ENCODE measurements around the gene C12orf60.
A peak's percentile ranks its signal among the peaks of the same experiment; 100 is the strongest.

Gene C12orf60

DNA sequence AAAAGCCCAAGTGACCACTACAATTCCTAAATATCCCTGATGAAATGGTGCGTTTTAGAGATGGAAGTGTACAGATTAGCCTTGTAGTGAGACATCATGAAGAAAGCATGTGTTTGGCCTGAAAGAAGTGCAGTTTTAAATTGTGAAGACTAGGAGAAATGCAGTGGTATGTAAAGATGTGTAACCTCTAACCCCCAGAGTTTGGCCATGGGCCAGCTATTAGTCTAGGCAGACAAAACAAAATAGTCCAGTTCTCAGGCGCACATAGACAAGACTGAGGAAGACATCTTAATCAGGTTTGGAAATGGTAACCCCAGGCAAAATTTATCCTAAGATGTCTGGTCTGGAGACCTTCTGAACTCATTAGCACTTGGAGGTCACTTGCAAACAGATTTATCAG lies 23.6 kb upstream of the C12orf60 start:
- DNase-seq: no peak

- no peak for DNase-seq
Observed at GRCh38 chr12:14780859-14781258, 22.6 kb upstream of the C12orf60 start.

- DNase-seq: no peak
Observed at GRCh38 chr12:14781563-14781962, 21.9 kb upstream of the C12orf60 start.

- DNase-seq: no peak
Observed at GRCh38 chr12:14782756-14783155, 20.7 kb upstream of the C12orf60 start.

DNA sequence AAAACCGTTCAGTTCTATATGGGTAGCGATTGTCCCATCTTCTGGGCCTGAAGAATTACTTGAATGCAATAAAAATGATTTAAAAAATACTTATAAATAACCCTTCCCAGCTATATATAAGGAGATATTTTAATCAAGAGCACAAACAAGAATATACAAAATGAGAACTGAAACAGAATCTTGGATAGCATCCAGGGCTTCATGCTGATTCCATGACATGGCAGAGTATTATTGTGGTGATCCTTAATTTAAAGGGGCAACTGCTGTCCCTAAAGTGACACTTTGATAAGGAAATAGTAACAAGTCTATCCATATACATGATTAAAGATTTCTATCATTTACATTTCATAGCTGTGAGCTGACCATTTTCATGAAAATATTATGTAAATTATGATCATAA lies 19.0 kb upstream of the C12orf60 start:
- DNase-seq: no peak

GRCh38 chr12:14785568-14785967 lies 17.9 kb upstream of the C12orf60 start:
- DNase-seq: no peak

DNA sequence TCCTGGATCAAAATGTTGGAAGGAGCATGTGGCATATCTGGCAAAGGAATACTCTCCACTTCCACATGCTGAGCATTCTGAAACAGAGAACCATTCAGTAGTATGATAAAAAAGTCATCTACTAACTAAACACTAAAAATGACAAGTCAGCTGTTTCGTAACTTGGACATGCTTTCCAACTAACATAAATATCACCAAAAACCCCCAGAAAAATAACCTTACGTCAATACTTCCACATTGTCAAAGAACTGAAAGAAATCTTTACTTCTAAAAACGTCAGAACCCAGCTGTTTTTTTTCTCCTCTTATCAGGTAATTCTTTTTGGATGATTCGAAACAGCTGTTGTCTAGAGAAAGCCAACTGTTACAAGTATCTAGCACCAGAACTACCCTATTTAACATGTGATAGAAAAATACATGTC lies 8.4 kb upstream of the C12orf60 start:
- no peak for DNase-seq

DNA sequence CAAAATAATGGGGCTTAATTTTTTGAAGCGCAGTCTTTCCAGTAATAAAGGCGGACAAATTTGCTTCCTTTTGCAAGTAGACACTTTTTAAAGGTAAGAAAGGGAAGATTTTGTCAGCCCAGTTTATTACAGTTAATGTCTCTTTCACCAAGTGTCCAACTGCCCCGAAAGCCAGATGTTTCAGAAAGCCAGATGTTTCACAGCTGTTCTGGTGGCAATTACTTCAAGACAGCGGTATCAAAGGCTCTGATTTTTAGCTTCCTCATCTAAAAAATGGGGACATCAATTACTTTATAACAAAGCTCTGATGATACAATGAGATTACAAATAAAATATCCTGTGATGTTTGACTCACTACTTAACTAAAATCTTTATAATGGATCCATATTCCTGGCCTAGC lies 1.2 kb upstream of the C12orf60 start:
- no peak for DNase-seq

DNA sequence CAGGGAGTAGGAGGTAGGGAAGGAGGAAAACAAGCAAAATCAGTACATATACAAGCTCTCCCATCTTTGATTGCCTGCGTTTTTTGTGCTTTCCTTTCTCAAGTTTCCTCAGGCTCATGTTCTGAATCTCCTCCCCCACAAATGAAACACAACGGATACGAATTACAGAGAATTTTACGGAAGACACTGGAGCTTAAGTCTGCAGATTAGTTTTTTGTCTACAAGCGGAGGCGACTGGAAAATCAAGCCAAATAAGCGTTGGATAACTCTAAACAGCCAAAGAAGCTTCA lies 804 bp upstream of the C12orf60 start:
- no peak for DNase-seq

DNA sequence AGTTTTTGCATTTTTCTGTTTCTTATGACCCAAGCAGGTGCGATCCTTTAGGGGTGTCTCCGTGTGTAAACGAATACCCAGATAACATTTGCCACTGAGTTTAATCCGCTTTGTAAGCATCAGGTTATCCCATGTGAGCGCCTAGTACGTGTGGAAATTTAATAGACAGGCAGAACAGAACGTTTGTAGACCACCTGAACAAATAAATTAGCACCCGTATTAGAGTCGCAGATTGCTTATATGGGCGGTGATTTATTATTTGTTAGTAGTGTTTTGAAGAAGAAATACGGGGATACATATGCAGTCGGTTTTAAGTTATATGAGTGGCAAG lies 325 bp downstream of the C12orf60 start:
- peak; percentile 60 for DNase-seq

DNA sequence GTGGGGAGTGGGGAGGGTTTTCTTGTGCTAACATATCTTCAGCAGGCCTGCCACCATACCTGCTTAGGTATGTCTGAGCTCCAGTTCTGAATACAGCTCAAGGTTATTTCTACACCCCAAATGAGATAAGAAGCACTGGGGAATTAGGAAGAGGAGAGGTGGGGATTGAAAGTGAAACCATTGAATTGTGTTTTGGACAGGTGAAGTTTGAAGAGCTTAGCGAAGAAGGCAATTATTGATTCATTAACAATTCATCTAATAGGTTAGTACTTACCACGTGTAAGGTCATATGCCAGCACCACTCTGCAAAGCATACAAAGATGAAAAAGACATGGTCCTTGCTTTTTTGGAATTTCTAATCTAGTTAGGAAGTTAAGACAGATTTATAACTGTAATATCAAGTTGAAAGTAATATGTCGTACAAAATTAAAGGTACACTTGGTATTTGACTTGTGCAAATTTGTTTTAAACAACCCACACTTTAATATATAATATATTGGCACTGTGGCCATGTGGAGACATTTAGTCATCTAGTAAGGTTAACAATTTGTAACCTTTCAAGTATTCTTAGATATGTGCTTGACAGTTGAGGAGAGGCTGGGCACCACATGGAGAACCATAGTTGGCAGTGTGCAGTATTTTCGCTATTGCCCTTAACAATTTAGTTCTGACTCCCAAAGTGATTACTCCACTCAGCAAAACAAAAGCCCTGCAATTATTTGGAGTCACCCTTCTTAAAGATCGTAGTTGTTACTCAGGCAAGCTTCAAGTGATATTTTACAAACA lies 6.9 kb downstream of the C12orf60 start:
- DNase-seq: no peak

DNA sequence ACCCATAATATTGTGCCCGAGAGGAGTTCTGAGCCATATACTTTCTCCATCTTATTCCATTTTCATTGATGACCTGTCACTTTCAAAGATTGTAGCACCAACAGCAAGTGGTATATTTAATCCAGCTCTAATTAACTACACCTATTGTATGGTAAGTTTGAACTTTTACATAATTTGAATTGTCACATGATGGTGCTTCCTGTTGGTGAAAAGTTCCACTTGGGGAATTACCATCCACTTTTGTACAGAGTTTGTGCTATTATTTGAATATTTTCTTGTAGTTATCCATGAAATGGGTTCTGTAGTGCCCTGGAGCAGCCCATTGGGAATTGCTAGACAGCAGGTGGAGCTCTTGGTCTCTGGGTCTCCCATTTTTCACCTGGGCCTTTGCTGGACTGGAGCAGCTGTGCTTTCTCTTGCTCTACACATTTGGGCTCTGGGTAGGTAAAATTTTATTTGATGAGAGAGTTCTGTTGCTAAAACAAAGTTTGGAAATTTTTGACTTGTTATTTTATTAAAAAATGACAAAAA lies 7.5 kb downstream of the C12orf60 start:
- DNase-seq: no peak

- DNase-seq: no peak
Observed at GRCh38 chr12:14811486-14811885, 8.0 kb downstream of the C12orf60 start.

DNA sequence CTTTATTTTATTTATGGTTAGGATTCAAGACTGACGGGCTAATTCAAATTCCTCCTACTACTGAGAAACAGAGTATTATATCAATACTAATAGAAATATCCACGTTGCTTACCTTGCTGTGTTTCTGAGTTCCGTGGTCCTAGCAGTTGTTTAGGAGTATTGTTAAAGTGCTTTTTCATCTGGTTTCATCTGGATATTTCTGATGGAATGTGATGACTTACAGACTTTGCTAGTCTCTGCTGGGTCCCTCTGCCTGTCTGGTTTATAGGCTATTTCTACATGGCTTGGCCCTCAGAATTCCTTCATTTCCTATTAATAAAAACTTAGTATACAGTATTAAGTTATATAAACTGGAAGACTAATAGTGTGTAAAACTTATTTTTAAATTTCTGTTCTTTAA lies 10.5 kb downstream of the C12orf60 start, which contains the start of gene SMCO3:
Gene SMCO3, minus strand, starts transcription at position 169 of the 400 bp plus-strand sequence. CDS start 7,502 bp downstream, outside the sequence.
- no peak for DNase-seq

- no peak for DNase-seq
Observed at GRCh38 chr12:14824012-14824634, 20.7 kb downstream of the C12orf60 start.

- no peak for DNase-seq
Observed at GRCh38 chr12:14825256-14825655, 21.8 kb downstream of the C12orf60 start.

GRCh38 chr12:14826491-14826890 lies 23.0 kb downstream of the C12orf60 start:
- no peak for DNase-seq

- no peak for DNase-seq
Observed at GRCh38 chr12:14827043-14827442, 23.6 kb downstream of the C12orf60 start.

GRCh38 chr12:14828892-14829291 lies 25.4 kb downstream of the C12orf60 start:
- no peak for DNase-seq

DNA sequence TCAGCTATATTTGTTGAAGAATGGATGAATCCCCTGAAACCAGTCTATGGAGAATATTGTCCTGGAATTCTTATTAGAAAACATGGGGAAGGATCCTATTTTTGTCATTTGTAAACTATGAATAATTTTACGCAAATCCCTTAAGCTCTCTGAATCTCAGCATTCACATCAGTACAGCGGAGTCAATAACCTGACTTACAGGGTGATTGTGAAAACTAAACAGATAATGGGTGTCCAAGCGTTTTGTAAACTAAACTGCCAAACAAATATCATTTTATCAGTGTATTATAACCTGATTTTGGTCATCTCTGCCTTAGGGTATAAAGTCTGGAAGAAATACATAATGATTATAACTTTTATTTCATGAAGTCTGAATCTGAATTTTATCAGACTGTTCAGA lies 29.9 kb downstream of the C12orf60 start:
- DNase-seq: no peak

DNA sequence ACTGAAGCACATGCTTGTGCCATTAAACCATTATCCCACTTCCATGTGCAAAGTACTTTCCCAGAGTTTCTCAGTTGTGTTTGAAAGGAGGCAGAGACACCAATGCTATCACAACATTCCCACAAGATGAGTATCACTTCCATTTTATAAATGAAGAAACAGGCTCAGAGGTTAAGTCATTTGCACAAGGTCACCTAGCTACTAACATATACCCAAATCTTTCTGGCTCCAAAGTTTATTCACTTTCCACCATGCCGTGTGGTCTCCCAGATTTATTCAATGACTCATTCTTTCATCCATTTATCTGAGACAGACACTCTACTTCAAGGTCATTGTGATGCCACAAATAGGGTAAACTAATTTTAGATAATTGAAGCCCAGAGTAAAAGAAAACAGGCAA lies 30.5 kb downstream of the C12orf60 start:
- DNase-seq: no peak

DNA sequence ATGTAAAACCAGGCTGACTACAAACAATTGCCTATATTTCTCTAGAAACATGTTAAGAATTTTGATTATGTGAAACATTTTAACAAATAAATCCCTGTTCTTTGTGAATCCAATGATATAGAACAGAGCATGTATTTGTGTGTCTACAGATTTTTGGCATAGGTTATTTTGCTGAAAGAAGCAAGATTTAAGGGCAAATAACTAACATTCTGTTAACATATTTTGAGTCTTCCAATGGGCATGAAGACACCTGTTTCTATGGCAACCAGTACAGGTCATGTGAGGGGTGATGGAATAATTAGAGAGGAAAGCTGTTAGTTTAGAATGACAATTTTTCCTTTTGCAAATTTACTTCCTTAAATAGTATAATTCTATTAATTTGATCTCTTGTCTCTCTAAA lies 31.0 kb downstream of the C12orf60 start:
- no peak for DNase-seq

DNA sequence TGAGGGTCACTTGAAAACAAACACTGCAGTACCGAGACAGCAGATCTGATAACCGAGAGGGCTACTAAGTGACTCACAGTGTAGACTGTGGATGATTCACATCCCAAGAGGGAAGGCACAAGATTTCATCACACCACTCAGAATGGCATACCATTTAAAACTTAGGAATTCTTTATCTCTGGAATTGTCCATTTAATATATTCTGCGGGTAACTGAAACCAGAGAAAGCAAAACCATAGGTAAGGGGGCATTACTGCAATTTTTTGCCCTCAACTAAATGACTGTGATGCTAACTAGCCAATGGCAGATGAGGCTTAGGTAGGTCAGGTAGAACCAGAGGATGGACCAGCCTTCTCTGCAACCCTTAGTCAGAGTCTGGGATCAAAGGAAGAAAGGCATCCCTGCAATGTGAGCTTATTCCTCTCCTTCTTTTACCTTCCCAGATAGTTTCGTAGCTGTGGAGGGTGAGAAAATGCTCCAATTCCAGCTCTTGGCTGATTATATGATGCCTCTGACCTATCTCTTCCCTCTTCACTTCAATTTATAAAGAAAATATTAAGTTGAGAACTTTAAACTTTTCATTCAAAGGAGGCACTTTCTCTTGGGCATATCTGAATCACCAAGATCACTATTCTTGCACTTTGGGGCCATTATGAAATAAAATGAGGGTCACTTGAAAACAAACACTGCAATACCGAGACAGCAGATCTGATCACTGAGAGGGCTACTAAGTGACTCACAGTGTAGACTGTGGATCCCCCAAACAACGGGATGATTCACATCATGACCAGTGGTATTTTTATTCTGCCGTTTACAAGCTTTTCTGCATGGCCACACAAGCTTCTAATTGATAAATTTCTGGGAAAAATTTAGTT lies 33.1 kb downstream of the C12orf60 start:
- no peak for DNase-seq

DNA sequence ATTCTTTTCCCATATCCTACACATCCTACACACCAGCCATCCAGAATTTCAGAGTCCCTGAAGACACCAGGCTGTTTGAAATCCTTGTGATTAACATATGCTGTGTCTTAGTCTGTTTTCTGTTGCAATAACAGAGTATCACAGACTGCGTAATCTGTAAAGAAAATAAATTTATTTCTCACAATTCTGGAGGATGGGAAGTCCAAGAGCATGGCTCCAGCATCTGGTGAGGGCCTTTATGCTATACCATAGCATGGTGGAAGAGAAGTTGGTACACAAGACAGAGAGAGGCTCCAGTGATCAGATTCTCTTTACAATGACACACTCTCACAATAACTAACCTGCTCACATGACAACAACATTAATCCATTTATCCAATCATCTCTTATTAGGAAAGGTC lies 35.8 kb downstream of the C12orf60 start:
- DNase-seq: no peak
